WERI-Rb-1 (cell line): ENCODE results near the gene TRPM8.

Experiments
- DNase-seq: peaks from one replicate; pipeline ENCODE4 v3.0.0-alpha.2; 2020
- H3K27ac ChIP-seq: fragments of 250-450 bp; sonication (Bioruptor Pico); 2 replicates; pipeline ENCODE4 v1.5.1; 2020; ENCODE audit warnings: mild to moderate bottlenecking, moderate library complexity
- H3K27me3 ChIP-seq: fragments of 250-450 bp; sonication (Bioruptor Pico); 2 replicates; pipeline ENCODE4 v1.5.1; 2021; ENCODE audit warnings: mild to moderate bottlenecking, low read depth, moderate library complexity; ENCODE audit not compliant: insufficient read depth, severe bottlenecking
- H3K36me3 ChIP-seq: fragments of 250-450 bp; sonication (Bioruptor Pico); 2 replicates; pipeline ENCODE4 v1.5.1; 2020; ENCODE audit warnings: mild to moderate bottlenecking, moderate library complexity
- H3K4me3 ChIP-seq: 2 replicates; pipeline ENCODE4 v1.5.1; 2011; ENCODE audit warnings: low read depth, mild to moderate bottlenecking, control low read depth, low read length
- H3K9me3 ChIP-seq: fragments of 250-450 bp; sonication (Bioruptor Pico); 2 replicates; pipeline ENCODE4 v1.5.1; 2021; ENCODE audit warnings: mild to moderate bottlenecking, moderate library complexity; ENCODE audit not compliant: severe bottlenecking
- CTCF ChIP-seq: IDR thresholded peaks from 2 replicates; pipeline ENCODE4 v1.5.1; 2011; ENCODE audit warnings: low read depth, mild to moderate bottlenecking, control low read depth, inconsistent platforms, low read length

Gene TRPM8

GRCh38 chr2:233940376-233941276 is 23.5 kb downstream of the TRPM8 start:
- no peaks in the 10 kb centered on the region for H3K27me3 ChIP-seq

GRCh38 chr2:233942731-233943130 is 25.6 kb downstream of the TRPM8 start:
- DNase-seq = no peak
- Histone ChIP-seq H3K9me3 (no peaks in the 10 kb centered on the region), H3K36me3 (no peaks in the 10 kb centered on the region), H3K27me3 (no peaks in the 10 kb centered on the region), H3K27ac (no peak overlapping the region), H3K4me3 (no peak overlapping the region)
- TF ChIP-seq CTCF = no peak

More at GRCh38 chr2:233940376-233941276, 23.5 kb downstream of the TRPM8 start:
- H3K4me3 ChIP-seq = no peak overlapping the region
- H3K27ac ChIP-seq = no peak overlapping the region
- no peak for DNase-seq
- no peak for TF ChIP-seq CTCF
- no peaks in the 10 kb centered on the region for H3K36me3 ChIP-seq
- no peaks in the 10 kb centered on the region for H3K9me3 ChIP-seq

- no peaks in the 10 kb centered on the region for H3K36me3 ChIP-seq
- H3K9me3 ChIP-seq = no peaks in the 10 kb centered on the region
- H3K4me3 ChIP-seq = no peak overlapping the region
- no peaks in the 10 kb centered on the region for H3K27me3 ChIP-seq
- no peak for DNase-seq
- TF ChIP-seq CTCF = no peak
- H3K27ac ChIP-seq = no peak overlapping the region
Observed at GRCh38 chr2:233944269-233944668, 27.1 kb downstream of the TRPM8 start.

DNA sequence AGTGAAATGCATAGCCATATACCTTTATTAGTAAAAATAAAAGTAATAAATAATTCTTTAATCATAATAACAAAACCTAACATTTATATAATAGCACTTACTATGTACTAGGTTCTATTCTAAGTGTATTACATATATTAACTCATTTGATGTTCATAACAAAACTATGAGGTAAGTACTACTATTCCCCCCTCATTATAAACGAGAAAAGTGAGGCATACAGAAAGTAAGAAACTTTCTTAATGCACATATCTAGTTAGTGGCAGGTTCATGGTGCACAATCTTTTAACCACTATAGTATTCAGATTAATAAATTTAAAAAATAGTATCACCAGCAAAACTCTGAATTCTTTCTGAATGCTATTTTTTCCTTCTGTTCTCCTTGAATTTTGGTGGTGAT is 27.5 kb downstream of the TRPM8 start:
- H3K27me3 ChIP-seq = no peaks in the 10 kb centered on the region
- H3K9me3 ChIP-seq = no peaks in the 10 kb centered on the region
- DNase-seq = no peak
- H3K36me3 ChIP-seq = no peaks in the 10 kb centered on the region
- no peak overlapping the region for H3K4me3 ChIP-seq
- TF ChIP-seq CTCF = no peak
- H3K27ac ChIP-seq = no peak overlapping the region

GRCh38 chr2:233945146-233945545 is 28.0 kb downstream of the TRPM8 start:
- H3K27ac ChIP-seq = no peak overlapping the region
- H3K4me3 ChIP-seq = no peak overlapping the region
- H3K9me3 ChIP-seq = no peaks in the 10 kb centered on the region
- TF ChIP-seq CTCF = no peak
- DNase-seq = no peak
- no peaks in the 10 kb centered on the region for H3K27me3 ChIP-seq
- no peaks in the 10 kb centered on the region for H3K36me3 ChIP-seq
